ENCODE results near the gene ZNF850. TPM values are rescaled to one million over a fixed set of nuclear protein-coding genes. Genes with fewer than 3 reads are reported as not detected.
A peak's percentile ranks its signal among the peaks of the same experiment; 100 is the strongest.

ZNF850 gene
- total and polyA plus RNA-seq, 2 of the 13 experiments (the other 11 are each of a cell fraction or from before 2014, with no cell fraction given) = 0.78 to 6.6 TPM

DNA sequence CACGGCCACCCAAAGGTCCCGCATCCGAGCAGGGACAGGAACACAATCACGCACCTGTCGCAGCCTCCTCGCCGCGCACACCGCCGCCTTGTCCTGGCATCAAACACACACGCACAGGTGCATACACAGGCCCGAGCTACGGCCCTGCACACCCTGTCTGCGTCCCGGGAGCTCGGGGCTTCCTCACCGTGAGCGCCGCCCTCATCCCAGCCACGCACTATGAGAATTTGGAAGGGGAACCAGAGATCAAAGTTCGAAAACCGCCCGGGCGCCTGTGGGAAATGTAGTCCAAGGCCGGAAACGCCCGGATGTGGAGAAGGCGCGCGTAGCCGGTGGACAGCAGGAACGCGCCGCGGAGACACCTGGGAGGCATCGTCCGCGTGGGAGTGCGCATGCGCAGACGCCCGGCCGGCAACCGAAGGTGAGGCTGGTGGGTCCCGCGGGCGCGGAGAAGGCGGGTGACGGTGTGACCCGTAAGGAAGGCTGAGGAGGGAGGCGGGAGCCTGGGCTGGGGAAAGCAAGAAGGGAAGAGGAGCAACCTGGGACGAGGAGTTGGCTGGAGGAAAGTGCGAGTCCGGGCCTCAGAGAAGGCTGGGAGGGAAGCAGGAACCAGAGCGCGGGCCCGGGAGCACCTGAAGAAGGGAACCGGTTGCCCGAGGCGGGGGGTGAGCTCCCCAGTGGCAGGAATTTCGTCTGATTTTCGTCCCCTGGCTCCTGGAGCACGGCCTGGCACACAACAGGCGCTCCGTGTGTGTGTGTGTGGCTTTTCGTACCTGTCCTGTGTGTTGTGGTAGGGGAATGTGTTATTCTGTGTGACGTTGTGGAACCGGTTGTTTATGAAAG is 85.2 kb downstream of the ZNF850 start, which contains the start of gene ZNF567 (continued):
- TF ChIP-seq, protein P1, sequence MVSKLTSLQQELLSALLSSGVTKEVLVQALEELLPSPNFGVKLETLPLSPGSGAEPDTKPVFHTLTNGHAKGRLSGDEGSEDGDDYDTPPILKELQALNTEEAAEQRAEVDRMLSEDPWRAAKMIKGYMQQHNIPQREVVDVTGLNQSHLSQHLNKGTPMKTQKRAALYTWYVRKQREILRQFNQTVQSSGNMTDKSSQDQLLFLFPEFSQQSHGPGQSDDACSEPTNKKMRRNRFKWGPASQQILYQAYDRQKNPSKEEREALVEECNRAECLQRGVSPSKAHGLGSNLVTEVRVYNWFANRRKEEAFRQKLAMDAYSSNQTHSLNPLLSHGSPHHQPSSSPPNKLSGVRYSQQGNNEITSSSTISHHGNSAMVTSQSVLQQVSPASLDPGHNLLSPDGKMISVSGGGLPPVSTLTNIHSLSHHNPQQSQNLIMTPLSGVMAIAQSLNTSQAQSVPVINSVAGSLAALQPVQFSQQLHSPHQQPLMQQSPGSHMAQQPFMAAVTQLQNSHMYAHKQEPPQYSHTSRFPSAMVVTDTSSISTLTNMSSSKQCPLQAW (CRISPR knock-in tag; IDR thresholded peaks at IDR 0.05) = peak; percentile 86
- TF ChIP-seq ZC3H13 (CRISPR knock-in tag; IDR thresholded peaks at IDR 0.05) (0 out of 2 replicates have a peak, but pooled peaks have one; percentile 39), ZBTB20 (CRISPR knock-in tag; IDR thresholded peaks at IDR 0.05; ENCODE audit: borderline replicate concordance, low read depth) (peak; percentile 78; the same call in 1 of the 2 replicates), GATAD1 (CRISPR knock-in tag; IDR thresholded peaks at IDR 0.05) (peak; percentile 84), ZNF235 (CRISPR knock-in tag; IDR thresholded peaks at IDR 0.05; ENCODE audit: borderline replicate concordance) (no peak), ZNF292 (CRISPR knock-in tag; IDR thresholded peaks at IDR 0.05; ENCODE audit: borderline replicate concordance, low read depth) (peak; percentile 81), DMAP1 (CRISPR knock-in tag; IDR thresholded peaks at IDR 0.05) (peak; percentile 85), NBN (conservative IDR thresholded peaks at IDR 0.05) (no peak), ZNF263 (CRISPR knock-in tag; IDR thresholded peaks at IDR 0.05) (peak; percentile 68; the same call in 1 of the 2 replicates), KAT7 (CRISPR knock-in tag; IDR thresholded peaks at IDR 0.05; ENCODE audit: borderline replicate concordance) (peak; percentile 73; the same call in 1 of the 2 replicates), PHF8 (CRISPR knock-in tag; IDR thresholded peaks at IDR 0.05) (peak; percentile 83), ZNF709 (CRISPR knock-in tag; IDR thresholded peaks at IDR 0.05) (peak; percentile 53; the same call in 1 of the 2 replicates), CBX5 (CRISPR knock-in tag; IDR thresholded peaks at IDR 0.05; ENCODE audit: borderline replicate concordance) (peak; percentile 60; the same call in 1 of the 2 replicates), ZBTB42 (CRISPR knock-in tag; IDR thresholded peaks at IDR 0.05) (no peak), ZNF891 (CRISPR knock-in tag; IDR thresholded peaks at IDR 0.05) (peak; percentile 74; the same call in 1 of the 2 replicates), MAFF (IDR thresholded peaks at IDR 0.05; ENCODE audit: low read depth, low read length) (no peak), FOXK1 (CRISPR knock-in tag; IDR thresholded peaks at IDR 0.05; ENCODE audit: borderline replicate concordance, low read depth) (peak; percentile 67), ZNF546 (CRISPR knock-in tag; conservative IDR thresholded peaks at IDR 0.05) (peak; percentile 61), TBP (CRISPR knock-in tag; IDR thresholded peaks at IDR 0.05) (no peak), KDM3A (CRISPR knock-in tag; IDR thresholded peaks at IDR 0.05; ENCODE audit: low read depth) (no peak), ATRX (CRISPR knock-in tag; IDR thresholded peaks at IDR 0.05; ENCODE audit: borderline replicate concordance) (no peak), MTF1 (CRISPR knock-in tag; IDR thresholded peaks at IDR 0.05) (no peak), ZNF766 (CRISPR knock-in tag; IDR thresholded peaks at IDR 0.05; ENCODE audit: borderline replicate concordance) (peak; percentile 86; the same call in 1 of the 2 replicates)
- TF ChIP-seq, protein P2, sequence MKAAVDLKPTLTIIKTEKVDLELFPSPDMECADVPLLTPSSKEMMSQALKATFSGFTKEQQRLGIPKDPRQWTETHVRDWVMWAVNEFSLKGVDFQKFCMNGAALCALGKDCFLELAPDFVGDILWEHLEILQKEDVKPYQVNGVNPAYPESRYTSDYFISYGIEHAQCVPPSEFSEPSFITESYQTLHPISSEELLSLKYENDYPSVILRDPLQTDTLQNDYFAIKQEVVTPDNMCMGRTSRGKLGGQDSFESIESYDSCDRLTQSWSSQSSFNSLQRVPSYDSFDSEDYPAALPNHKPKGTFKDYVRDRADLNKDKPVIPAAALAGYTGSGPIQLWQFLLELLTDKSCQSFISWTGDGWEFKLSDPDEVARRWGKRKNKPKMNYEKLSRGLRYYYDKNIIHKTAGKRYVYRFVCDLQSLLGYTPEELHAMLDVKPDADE (CRISPR knock-in tag; IDR thresholded peaks at IDR 0.05) = 0 out of 2 replicates have a peak, but pooled peaks have one; percentile 50
- TF ChIP-seq, protein P3, sequence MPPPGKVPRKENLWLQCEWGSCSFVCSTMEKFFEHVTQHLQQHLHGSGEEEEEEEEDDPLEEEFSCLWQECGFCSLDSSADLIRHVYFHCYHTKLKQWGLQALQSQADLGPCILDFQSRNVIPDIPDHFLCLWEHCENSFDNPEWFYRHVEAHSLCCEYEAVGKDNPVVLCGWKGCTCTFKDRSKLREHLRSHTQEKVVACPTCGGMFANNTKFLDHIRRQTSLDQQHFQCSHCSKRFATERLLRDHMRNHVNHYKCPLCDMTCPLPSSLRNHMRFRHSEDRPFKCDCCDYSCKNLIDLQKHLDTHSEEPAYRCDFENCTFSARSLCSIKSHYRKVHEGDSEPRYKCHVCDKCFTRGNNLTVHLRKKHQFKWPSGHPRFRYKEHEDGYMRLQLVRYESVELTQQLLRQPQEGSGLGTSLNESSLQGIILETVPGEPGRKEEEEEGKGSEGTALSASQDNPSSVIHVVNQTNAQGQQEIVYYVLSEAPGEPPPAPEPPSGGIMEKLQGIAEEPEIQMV (CRISPR knock-in tag; IDR thresholded peaks at IDR 0.05; ENCODE audit: low read depth) = peak; percentile 76
- TF ChIP-seq, protein P4, sequence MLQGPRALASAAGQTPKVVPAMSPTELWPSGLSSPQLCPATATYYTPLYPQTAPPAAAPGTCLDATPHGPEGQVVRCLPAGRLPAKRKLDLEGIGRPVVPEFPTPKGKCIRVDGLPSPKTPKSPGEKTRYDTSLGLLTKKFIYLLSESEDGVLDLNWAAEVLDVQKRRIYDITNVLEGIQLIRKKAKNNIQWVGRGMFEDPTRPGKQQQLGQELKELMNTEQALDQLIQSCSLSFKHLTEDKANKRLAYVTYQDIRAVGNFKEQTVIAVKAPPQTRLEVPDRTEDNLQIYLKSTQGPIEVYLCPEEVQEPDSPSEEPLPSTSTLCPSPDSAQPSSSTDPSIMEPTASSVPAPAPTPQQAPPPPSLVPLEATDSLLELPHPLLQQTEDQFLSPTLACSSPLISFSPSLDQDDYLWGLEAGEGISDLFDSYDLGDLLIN (CRISPR knock-in tag; IDR thresholded peaks at IDR 0.05; ENCODE audit: borderline replicate concordance) = 0 out of 2 replicates have a peak, but pooled peaks have one; percentile 68
